K562 (cell line): ENCODE measurements around the gene SLC4A2. TPM values are rescaled to one million over a fixed set of nuclear protein-coding genes. Genes with fewer than 3 reads are reported as not detected.

Source experiments
- CREM ChIP-seq: IDR thresholded peaks from 2 replicates; pipeline ENCODE4 v1.6.1; 2014; ENCODE audit warnings: antibody characterized with exemption, low read depth
- FOSL1 ChIP-seq: fragments of 200-800 bp; sonication (Bioruptor generic); conservative IDR thresholded peaks from 2 replicates; pipeline ENCODE4 v1.6.1; 2016; ENCODE audit warnings: missing genetic modification characterization, missing compliant biosample characterization
- KLF6 ChIP-seq: fragments of 250-450 bp; sonication (Bioruptor Pico); IDR thresholded peaks from 2 replicates; pipeline ENCODE4 v1.4.0; 2020; ENCODE audit warnings: mild to moderate bottlenecking, moderate library complexity, borderline replicate concordance
- RREB1 ChIP-seq: fragments of 250-450 bp; sonication (Bioruptor Pico); IDR thresholded peaks from 2 replicates; pipeline ENCODE4 v1.4.0; 2020
- SIRT6 ChIP-seq: IDR thresholded peaks from one replicate; pipeline ENCODE4 v1.6.1; 2012; ENCODE audit warnings: low read depth, mild to moderate bottlenecking, control low read depth, inconsistent platforms, low read length, moderate library complexity
- TCF3 ChIP-seq: sonication (generic); formaldehyde crosslinking; IDR thresholded peaks from 2 replicates; pipeline ENCODE4 v1.4.0; 2020; ENCODE audit warnings: mild to moderate bottlenecking, missing genetic modification reagents
- TCF7 ChIP-seq: sonication (generic); IDR thresholded peaks from 2 replicates; pipeline ENCODE4 v1.6.1; 2016; ENCODE audit warnings: antibody characterized with exemption, borderline replicate concordance
- TEAD4 ChIP-seq, 2 experiments: sonication (generic) in 1 of 2; formaldehyde crosslinking in 1 of 2; IDR thresholded peaks; 2 replicates each; pipeline versions ENCODE4 v1.6.1 to v1.8.0; 2012 to 2022; ENCODE audit warnings: borderline replicate concordance in 1 of 2, inconsistent platforms in 1 of 2, low read length in 1 of 2, mild to moderate bottlenecking in 1 of 2, missing genetic modification reagents in 1 of 2
- VEZF1 ChIP-seq: fragments of 200-800 bp; sonication (Bioruptor generic); IDR thresholded peaks from 2 replicates; pipeline ENCODE4 v1.6.1; 2017; ENCODE audit warnings: missing genetic modification characterization, missing compliant biosample characterization
- ZBTB26 ChIP-seq: fragments of 450-650 bp; formaldehyde crosslinking; IDR thresholded peaks from 2 replicates; pipeline ENCODE4 v1.4.0; 2022; ENCODE audit warnings: missing genetic modification characterization
- ZNF609 ChIP-seq: sonication (generic); formaldehyde crosslinking; IDR thresholded peaks from 2 replicates; pipeline ENCODE4 v1.8.1; 2023; ENCODE audit warnings: missing genetic modification reagents, mild to moderate bottlenecking, borderline replicate concordance
- ZNF707 ChIP-seq: fragments of 250-450 bp; sonication (Bioruptor Pico); conservative IDR thresholded peaks from 2 replicates; pipeline ENCODE4 v1.8.0; 2022; ENCODE audit warnings: inconsistent platforms, mild to moderate bottlenecking, moderate library complexity
- polyA plus RNA-seq, 8 experiments: library from polyadenylated mRNA; depleted of rRNA in 4 of 8; stranded (reverse) in 5 of 8; unstranded in 3 of 8; fragments of >200 nt; fragmentation: Nextera tagmentation in 2 of 8; fragmentation: Illumina TruSeq in 1 of 8; extraction: Ambion mirVana in 2 of 8; extraction: Trizol in 1 of 8; gene quantifications; 2 replicates each; pipeline versions ENCODE4 v1.2.1 to v1.2.3, GENCODE V29; 2011 to 2014; ENCODE audit warnings: inconsistent platforms in 1 of 8, missing spikeins in 1 of 8
- total RNA-seq, 7 experiments: library from RNA; depleted of rRNA in 6 of 7; stranded (reverse); fragments of >200 nt in 6 of 7; fragmentation: Illumina TruSeq in 2 of 7; extraction: Trizol in 2 of 7; gene quantifications; 2 replicates each; pipeline versions ENCODE4 v1.2.1 to v1.2.3, GENCODE V29; 2011 to 2021; ENCODE audit warnings: low replicate concordance in 1 of 7

The SLC4A2 gene
- total and polyA plus RNA-seq, 9 of the 15 experiments (the other 6 are each of a cell fraction or from before 2014, with no cell fraction given), result 11.4 to 375 (median 130) TPM

- TF ChIP-seq RREB1 (CRISPR knock-in tag) (0 out of 2 replicates have a peak, but pooled peaks have one; percentile 4), TCF3 (CRISPR knock-in tag) (0 out of 2 replicates have a peak, but pooled peaks have one; percentile 32), TEAD4 (IDR thresholded peaks at IDR 0.05; ENCODE audit: low read length) (no peak; the same call in 1 of the 2 replicates), TEAD4 (CRISPR knock-in tag; IDR thresholded peaks at IDR 0.05; ENCODE audit: borderline replicate concordance) (no peak), VEZF1 (CRISPR knock-in tag) (no peak), KLF6 (CRISPR knock-in tag) (no peak), TCF7 (no peak), FOSL1 (tag) (no peak), CREM (peak; percentile 42; the same call in 1 of the 2 replicates), SIRT6 (no peak), ZBTB26 (CRISPR knock-in tag) (peak; percentile 56; the same call in 1 of the 2 replicates), ZNF707 (CRISPR knock-in tag) (no peak), ZNF609 (CRISPR knock-in tag) (no peak)
Measured at GRCh38 chr7:151085329-151085690, 25.9 kb downstream of the SLC4A2 start (continued).
